Adrenal gland (tissue), 5 donors: ENCODE measurements around the gene IVNS1ABP.
"Not testable (repeated sequence)": the region's sequence is repeated elsewhere in the genome, so short reads cannot be mapped to it uniquely, and the experiment has no call there.

Experiments
- POLR2A ChIP-seq, 2 donors: fragments of 450-650 bp; IDR thresholded peaks; one replicate each; pipeline ENCODE4 v1.6.1; 2017; ENCODE audit warnings: antibody characterized with exemption in 2 of 2, mild to moderate bottlenecking in 2 of 2, moderate library complexity in 1 of 2
- TF ChIP-seq, protein P1 (sequence below), 6 experiments: fragments of 450-650 bp in 4 of 6; fragments of 200-600 bp in 2 of 6; sonication (generic) in 1 of 6; IDR thresholded peaks; 1 replicate in 5 of 6; 2 replicates in 1 of 6; pipeline versions ENCODE4 v1.5.1 to v1.8.0; 2016 to 2021; ENCODE audit warnings: antibody characterized with exemption in 6 of 6, mild to moderate bottlenecking in 2 of 6, moderate library complexity in 1 of 6
- donor health status: DM: no; HTN: no; CAD: no.

- TF ChIP-seq, protein P1, sequence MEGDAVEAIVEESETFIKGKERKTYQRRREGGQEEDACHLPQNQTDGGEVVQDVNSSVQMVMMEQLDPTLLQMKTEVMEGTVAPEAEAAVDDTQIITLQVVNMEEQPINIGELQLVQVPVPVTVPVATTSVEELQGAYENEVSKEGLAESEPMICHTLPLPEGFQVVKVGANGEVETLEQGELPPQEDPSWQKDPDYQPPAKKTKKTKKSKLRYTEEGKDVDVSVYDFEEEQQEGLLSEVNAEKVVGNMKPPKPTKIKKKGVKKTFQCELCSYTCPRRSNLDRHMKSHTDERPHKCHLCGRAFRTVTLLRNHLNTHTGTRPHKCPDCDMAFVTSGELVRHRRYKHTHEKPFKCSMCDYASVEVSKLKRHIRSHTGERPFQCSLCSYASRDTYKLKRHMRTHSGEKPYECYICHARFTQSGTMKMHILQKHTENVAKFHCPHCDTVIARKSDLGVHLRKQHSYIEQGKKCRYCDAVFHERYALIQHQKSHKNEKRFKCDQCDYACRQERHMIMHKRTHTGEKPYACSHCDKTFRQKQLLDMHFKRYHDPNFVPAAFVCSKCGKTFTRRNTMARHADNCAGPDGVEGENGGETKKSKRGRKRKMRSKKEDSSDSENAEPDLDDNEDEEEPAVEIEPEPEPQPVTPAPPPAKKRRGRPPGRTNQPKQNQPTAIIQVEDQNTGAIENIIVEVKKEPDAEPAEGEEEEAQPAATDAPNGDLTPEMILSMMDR (IDR thresholded peaks at IDR 0.05): not testable (repeated sequence)
- TF ChIP-seq POLR2A (IDR thresholded peaks at IDR 0.05): not testable (repeated sequence)
Observed at GRCh38 chr1:185255595-185255994, 61.4 kb downstream of the IVNS1ABP start.
